ENCODE measurements around the gene LMCD1. TPM values are rescaled to one million over a fixed set of nuclear protein-coding genes. Genes with fewer than 3 reads are reported as not detected.

Gene LMCD1
- polyA plus RNA-seq, 1 experiment, result 39.1 TPM

GRCh38 chr3:8500319-8500988 is 1.2 kb upstream of the LMCD1 start:
- TF ChIP-seq, protein P1, sequence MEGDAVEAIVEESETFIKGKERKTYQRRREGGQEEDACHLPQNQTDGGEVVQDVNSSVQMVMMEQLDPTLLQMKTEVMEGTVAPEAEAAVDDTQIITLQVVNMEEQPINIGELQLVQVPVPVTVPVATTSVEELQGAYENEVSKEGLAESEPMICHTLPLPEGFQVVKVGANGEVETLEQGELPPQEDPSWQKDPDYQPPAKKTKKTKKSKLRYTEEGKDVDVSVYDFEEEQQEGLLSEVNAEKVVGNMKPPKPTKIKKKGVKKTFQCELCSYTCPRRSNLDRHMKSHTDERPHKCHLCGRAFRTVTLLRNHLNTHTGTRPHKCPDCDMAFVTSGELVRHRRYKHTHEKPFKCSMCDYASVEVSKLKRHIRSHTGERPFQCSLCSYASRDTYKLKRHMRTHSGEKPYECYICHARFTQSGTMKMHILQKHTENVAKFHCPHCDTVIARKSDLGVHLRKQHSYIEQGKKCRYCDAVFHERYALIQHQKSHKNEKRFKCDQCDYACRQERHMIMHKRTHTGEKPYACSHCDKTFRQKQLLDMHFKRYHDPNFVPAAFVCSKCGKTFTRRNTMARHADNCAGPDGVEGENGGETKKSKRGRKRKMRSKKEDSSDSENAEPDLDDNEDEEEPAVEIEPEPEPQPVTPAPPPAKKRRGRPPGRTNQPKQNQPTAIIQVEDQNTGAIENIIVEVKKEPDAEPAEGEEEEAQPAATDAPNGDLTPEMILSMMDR (IDR thresholded peaks at IDR 0.05; ENCODE audit: low read depth, low read length), result no peak
- Histone ChIP-seq H3K27me3 (ENCODE audit: control insufficient read depth, insufficient read depth, low read length) (no peaks in the 10 kb centered on the region), H3K27ac (ENCODE audit: low read depth, low read length) (peak overlapping the region; percentile 86), H3K9me3 (ENCODE audit: control insufficient read depth, insufficient read depth, low read length) (no peaks in the 10 kb centered on the region), H3K4me3 (ENCODE audit: low read depth, low read length) (peak overlapping the region; percentile 22)
- peak; percentile 54 for DNase-seq (ENCODE audit: low read depth, low spot score)
- ChIA-PET CTCF (interaction anchor here (0.8 to 6.8 kb wide), 9 partner anchors 8 to 861 kb away, joined by 3 to 45 read pairs (median 5); no protein-coding TSS in a partner anchor), POLR2A (interaction anchor here (0.8 to 2.1 kb wide), 9 partner anchors 9 to 122 kb away, joined by 3 to 23 read pairs (median 8); no protein-coding TSS in a partner anchor)

- no peaks in the 10 kb centered on the region for H3K9me3 ChIP-seq (ENCODE audit: control insufficient read depth, insufficient read depth, low read length)
- CTCF ChIA-PET, result interaction anchor here (0.7 to 6.8 kb wide), 12 partner anchors 9 to 861 kb away, joined by 3 to 45 read pairs (median 4); no protein-coding TSS in a partner anchor
These were observed 643 bp upstream of the LMCD1 start for GRCh38 chr3:8500989-8501370.

GRCh38 chr3:8503461-8503860 is 1.8 kb downstream of the LMCD1 start:
- ChIA-PET POLR2A (interaction anchor here (0.7 kb wide), 1 partner anchor 52 kb away, joined by 3 read pairs; no protein-coding TSS in a partner anchor), CTCF (interaction anchor here (1.1 to 6.8 kb wide), 3 partner anchors 14 to 60 kb away, joined by 3 to 45 read pairs (median 3); no protein-coding TSS in a partner anchor)
- Histone ChIP-seq H3K9me3 (ENCODE audit: control insufficient read depth, insufficient read depth, low read length) (no peaks in the 10 kb centered on the region), H3K27ac (ENCODE audit: low read depth, low read length) (no peak overlapping the region), H3K27me3 (ENCODE audit: control insufficient read depth, insufficient read depth, low read length) (no peaks in the 10 kb centered on the region), H3K4me3 (ENCODE audit: low read depth, low read length) (peak overlapping the region; percentile 56)
- TF ChIP-seq, protein P1 (IDR thresholded peaks at IDR 0.05; ENCODE audit: low read depth, low read length), result no peak
- no peak for DNase-seq (ENCODE audit: low read depth, low spot score)

More at GRCh38 chr3:8500989-8501370, 643 bp upstream of the LMCD1 start:
- TF ChIP-seq, protein P1 (IDR thresholded peaks at IDR 0.05; ENCODE audit: low read depth, low read length), result no peak
- Histone ChIP-seq H3K27me3 (ENCODE audit: control insufficient read depth, insufficient read depth, low read length) (no peaks in the 10 kb centered on the region), H3K27ac (ENCODE audit: low read depth, low read length) (peak overlapping the region; percentile 94), H3K4me3 (ENCODE audit: low read depth, low read length) (peak overlapping the region; percentile 64)
- POLR2A ChIA-PET, result interaction anchor here (0.8 to 2.1 kb wide), 16 partner anchors 9 to 896 kb away, joined by 3 to 23 read pairs (median 4); no protein-coding TSS in a partner anchor
- no peak for DNase-seq (ENCODE audit: low read depth, low spot score)

- Histone ChIP-seq H3K4me3 (ENCODE audit: low read depth, low read length) (peak overlapping the region; percentile 56), H3K27me3 (ENCODE audit: control insufficient read depth, insufficient read depth, low read length) (no peaks in the 10 kb centered on the region), H3K27ac (ENCODE audit: low read depth, low read length) (no peak overlapping the region), H3K9me3 (ENCODE audit: control insufficient read depth, insufficient read depth, low read length) (no peaks in the 10 kb centered on the region)
- no peak for DNase-seq (ENCODE audit: low read depth, low spot score)
- TF ChIP-seq, protein P1 (IDR thresholded peaks at IDR 0.05; ENCODE audit: low read depth, low read length), result no peak
- ChIA-PET POLR2A (interaction anchor here (0.7 kb wide), 1 partner anchor 51 kb away, joined by 3 read pairs; no protein-coding TSS in a partner anchor), CTCF (interaction anchor here (1.0 to 6.8 kb wide), 4 partner anchors 15 to 118 kb away, joined by 3 to 45 read pairs (median 4); no protein-coding TSS in a partner anchor)
These were observed 2.4 kb downstream of the LMCD1 start for GRCh38 chr3:8503871-8504610.
